NCI-H1436 treated with DMSO at 0.1 percent for 48 hours (cell line): ENCODE results near the gene ABCC5.

Source experiments
- DNase-seq: peaks from one replicate; lab custom pipeline; 2025; lab: John Stamatoyannopoulos, UW

Gene ABCC5

GRCh38 chr3:183922421-183922820 lies 95.3 kb downstream of the ABCC5 start:
- DNase-seq, result no peak

- no peak for DNase-seq
Measured at GRCh38 chr3:183921096-183921495, 96.6 kb downstream of the ABCC5 start.

DNA sequence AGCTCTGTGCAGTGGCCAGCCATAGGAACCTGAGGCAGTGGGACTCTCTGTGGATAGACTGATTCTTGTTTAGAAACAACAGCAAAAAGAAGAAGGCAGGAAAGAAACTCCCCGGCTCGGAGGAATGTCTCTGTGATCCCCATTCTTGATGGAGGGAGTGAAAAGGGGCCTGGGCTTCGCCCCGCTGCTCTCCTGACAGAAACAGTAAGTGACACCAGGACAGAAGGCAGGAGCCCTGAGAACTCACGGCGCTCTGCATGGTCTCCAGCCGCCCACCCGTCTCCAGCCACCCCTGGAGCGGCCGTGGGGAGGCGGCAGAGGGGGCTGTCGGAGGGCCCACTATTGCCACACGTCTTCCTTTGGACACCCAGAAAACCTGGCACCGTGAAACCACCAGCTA lies 97.3 kb downstream of the ABCC5 start:
- no peak for DNase-seq

DNA sequence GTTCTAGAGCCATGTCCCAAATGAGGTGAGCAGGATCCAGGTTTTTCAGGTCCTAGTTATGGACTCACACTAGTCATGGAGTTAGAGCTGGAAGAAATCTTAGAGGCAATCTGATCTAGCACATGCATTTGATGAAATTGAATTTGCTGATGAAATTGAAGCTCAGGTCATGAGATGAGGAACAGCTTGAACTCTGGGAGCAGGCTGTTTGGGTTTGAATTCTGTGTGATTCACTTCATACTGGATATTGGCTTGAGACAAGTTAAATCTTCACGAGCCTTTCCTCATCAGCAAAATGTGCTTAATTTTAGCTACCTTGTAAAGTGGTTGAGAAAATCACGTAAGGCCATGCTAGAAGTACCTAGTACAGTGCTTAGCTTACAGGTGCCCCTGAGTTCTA lies 99.5 kb downstream of the ABCC5 start:
- no peak for DNase-seq

GRCh38 chr3:183917776-183918175 lies 99.9 kb downstream of the ABCC5 start:
- DNase-seq, result no peak

DNA sequence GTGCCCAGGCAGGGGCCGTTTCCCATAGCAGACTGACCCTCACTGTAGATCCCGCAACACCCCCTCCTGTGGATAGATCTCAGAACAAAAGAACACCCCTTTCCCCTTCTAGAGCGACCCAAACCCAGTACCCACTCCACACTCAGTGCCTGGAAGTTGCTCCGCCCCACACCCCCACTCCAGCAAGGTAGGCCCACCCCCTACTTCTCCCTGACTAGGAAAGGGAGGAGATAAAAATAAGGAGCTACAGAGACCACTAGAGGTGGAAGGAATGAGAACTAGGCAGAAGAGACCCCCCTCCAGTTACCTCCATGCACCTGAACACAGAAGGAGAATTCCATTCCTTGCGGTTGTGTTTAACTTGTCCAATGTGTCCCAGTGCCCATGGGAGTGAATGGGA lies 102.8 kb downstream of the ABCC5 start:
- no peak for DNase-seq

GRCh38 chr3:183913580-183913920 lies 104.1 kb downstream of the ABCC5 start:
- no peak for DNase-seq

DNA sequence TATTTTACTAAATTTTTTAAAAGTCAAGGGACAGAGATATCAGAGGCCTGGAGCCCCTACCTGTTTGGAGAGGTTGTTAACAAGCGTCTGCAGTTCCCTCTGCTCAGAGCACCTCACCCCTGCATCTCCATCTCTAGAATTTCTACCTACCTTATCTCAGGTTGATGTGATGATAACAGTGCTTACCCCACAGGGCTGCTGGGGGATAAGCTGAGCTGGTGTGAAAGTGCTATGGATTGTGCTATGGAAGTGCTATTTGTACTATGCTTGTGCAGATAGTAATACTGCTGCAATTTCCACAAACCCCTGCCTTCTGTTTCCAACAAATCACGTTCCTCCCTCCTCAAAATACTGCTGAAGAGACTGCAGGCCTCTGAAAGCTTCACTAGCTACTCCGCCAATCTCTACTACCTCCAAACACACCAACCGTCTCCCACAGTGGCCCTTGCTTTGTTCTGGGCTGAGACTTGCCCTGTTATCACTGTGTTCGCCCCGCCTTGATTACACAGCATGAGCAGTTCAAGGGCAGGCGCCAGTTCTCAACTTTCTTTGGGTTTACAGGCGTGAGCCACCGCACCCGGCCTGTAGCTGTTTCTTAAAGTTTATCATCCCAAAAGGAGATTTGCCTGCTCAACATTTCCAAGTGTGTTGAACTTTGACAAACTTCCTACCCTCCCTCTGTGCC lies 104.6 kb downstream of the ABCC5 start:
- DNase-seq, result no peak

DNA sequence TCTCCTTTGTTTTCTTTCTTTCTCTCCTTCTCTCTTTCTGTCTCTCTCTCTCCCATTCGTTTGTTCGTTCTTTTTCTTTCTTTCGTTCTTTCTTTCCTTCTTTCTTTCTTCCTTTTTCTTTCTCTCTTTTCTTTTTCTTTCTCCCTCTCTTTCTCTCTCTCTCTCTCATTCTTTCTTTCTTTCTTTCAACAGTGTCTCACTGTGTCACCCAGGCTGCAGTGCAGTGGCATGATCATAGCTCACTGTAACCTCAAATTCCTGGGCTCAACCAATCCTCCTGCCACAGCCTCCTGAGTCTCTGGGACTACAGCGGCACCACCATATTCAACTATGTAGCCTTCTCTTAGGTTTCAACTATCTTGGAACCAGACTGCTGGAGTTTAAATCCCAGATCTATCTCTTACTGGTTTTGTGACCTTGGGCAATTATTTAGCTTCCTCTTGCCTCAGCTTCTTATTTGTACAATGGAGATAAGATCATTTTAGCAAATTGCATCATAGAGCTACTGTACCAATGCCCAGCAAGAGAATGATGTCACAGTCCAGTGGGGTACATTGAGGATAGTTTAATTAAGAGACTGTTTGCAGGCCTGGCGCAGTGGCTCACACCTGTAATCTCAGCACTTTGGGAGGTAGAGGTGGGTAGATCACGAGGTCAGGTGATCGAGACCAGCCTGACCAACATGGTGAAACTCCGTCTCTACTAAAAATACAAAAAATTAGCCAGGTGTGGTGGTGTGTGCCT lies 105.7 kb downstream of the ABCC5 start:
- DNase-seq, result no peak

DNA sequence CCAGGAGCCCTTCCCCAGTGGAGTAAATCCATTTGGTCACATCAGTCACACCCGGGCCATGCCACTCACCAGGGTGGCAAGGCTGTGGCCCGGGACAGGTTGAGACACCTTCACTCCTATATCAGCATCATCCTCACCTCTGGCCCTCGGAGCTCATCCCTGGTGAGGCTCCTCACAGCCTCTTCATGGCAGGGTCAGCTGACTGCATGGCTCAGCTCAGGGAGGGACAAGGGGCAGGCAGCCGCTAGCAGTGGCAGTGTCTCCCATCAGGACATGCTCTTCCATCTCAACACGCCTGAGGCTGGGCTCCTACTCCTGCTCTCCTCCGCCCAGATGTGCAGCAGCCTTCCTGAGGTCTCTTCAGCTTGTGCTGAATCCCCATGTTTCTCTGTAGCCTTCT lies 106.6 kb downstream of the ABCC5 start:
- DNase-seq, result no peak

DNA sequence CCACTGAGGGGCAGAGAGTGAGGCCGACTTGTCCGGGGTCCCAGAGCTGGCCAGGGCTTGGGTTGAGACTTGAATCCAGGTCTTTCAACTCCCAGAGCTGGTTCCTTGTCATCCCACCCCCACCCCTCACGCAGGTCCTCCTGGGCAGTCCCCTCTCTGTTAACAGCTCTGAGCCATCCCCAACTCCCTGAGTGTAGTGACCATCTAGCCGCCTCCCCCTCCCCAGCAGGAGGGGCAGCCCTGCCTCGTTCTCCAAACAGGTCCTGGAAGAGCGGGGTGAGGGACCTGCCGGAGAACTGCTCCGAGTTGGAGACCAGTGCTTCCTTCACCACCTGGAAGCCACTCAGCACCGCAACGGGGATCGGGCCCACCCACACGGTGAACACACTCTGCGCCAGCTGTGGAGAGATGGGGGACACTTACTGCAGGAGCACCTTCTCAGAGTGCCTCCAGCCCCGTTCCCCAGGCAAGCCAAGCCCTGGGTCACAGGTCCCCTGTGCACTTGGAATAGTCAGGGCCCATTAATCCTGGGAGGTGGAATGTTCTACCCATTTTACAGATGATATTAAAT lies 108.6 kb downstream of the ABCC5 start:
- no peak for DNase-seq

DNA sequence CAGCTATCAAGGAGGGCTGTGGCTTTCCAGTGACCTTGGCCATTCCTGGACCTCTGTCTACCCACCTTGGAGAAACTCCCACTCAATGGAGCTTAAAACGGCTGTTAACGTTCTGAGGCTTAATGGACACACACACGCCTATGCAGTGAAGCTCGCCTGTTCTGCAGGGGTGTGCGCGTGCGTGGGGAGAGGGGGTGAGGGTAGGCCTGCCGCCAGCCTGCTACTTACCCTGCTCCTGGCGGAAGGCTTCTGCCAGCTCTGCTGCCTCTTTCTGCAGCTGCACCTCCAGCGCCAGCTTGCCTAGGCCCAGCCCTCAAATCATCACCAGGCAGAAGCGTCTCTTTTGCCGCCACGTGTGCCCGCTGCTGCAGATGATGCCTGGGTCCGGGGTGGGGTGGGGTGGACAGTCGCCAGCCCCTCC lies 109.8 kb downstream of the ABCC5 start:
- no peak for DNase-seq

DNA sequence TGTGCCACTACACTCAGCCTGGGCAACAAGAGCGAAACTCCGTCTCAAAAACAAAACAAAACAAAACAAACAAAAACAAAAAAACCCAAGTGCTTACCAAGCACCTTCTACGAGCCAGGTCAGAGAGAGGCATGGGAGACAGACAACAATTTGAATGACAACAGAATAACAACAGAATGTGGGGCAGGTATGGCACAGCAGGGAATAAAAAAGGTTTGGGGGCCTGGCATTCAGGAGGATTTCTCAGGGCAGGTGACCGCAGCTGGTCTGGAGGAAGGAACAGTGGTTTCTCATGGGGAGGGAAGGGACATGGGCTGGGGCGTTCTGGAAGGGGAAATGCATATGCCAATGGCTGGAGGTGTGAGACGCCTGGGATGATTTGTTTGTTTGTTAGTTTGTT lies 110.5 kb downstream of the ABCC5 start:
- no peak for DNase-seq

GRCh38 chr3:183906234-183906921 lies 111.3 kb downstream of the ABCC5 start:
- no peak for DNase-seq

DNA sequence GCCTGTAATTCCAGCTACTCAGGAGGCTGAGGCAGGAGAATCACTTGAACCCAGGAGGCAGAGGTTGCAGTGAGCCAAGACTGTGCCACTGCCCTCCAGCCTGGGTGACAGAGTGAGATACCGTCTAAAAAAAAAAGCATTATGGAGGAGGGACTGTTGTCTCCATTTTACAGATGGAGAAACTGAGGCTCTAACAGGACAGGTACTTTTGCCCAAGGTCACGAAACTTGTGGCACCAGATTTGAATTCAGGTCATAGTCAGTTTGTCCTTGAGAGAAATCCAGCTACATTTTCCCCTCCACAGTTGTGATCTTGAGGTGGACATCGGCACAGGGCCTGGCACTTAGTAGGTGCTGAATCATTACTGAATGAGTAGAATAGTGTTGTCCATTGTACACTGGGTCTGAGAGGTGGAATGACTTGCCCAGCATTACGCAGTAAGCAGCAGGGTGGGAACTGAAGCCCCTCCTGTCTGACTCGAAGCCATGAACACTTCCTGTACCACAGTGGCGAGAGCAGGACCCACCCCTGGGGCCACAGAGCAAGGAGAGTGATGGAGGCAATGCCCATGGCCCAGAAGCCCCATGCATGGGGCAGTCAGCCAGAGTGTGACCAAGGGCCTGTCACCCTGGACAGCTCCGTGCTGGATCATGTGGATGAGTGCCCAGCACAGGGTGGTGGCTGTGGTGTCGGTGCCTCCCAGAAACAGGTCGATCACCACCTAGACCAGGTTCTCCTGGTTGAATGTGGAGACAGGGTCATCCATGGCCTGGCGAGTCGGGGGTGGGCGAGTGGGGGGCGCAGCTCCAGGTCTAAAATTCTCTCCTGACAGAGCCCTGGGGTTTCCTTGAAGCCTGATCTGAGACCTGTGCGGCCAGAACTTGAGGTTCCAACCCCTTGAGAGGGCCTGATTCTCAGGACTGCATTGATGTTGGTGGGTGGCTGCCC lies 112.6 kb downstream of the ABCC5 start:
- no peak for DNase-seq

DNA sequence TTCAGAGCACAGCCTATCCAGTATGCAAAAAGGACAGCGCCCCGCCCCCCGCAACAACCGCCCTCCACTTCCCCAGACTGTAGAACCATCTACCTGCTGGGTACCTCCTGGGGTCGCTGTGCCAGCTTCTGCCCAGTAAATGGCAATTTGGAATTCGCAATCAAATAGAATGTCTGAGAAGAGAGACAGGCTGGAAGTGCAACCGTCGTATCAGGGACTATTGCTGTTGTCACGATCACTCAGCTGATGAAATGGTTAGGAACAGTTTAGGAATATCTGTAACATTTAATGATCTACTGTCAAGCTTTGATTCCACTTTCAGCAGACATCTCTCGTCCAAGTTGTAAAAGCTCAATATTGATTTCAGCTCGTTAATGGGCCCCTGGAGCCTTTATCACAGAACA lies 119.7 kb downstream of the ABCC5 start:
- no peak for DNase-seq

GRCh38 chr3:183897606-183898005 lies 120.1 kb downstream of the ABCC5 start:
- DNase-seq, result no peak

DNA sequence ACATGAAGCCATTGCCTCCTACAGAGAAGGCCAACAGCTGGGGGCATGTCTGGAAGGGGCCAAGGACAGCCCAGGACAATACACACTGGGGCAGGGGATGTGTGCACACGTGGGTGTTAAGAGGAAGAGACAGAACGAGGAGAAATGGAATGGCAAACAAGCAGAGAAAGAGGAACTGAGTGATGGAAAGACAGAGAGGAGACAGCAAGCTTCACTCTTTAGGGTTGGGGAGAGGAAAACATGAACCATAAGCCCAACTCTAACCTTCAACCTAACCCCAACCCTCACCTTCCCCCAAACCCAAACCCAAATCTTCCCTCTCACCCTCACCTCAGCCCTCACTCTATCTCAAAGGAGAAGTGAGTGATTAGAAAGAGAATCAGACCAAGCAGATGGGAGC lies 121.1 kb downstream of the ABCC5 start:
- DNase-seq, result no peak

GRCh38 chr3:183896184-183896583 lies 121.5 kb downstream of the ABCC5 start:
- no peak for DNase-seq

- no peak for DNase-seq
Measured at GRCh38 chr3:183895774-183896173, 121.9 kb downstream of the ABCC5 start.

GRCh38 chr3:183895296-183895695 lies 122.4 kb downstream of the ABCC5 start:
- DNase-seq, result no peak
